ENCODE data around the gene PIP5K1C. TPM values are rescaled to one million over a fixed set of nuclear protein-coding genes. Genes with fewer than 3 reads are reported as not detected.

Gene PIP5K1C
- total RNA-seq (10 to 100 TPM; 11.3 to 41.7 (median 32.9) TPM), polyA plus RNA-seq (10 to 100 TPM in 1 of 2 donors, 1 to 10 TPM in 1; 6.0 to 23.3 TPM)
- long read RNA-seq, donor 1, partial matches to known transcripts = 10 of 32 reads
- long read RNA-seq, donor 1, other reads (novel, unspliced or antisense) = 20 of 32 reads
- long read RNA-seq, donor 2, full-length matches to known transcripts = 5 of 5 reads
- long read RNA-seq, donor 2, partial matches to known transcripts = 0 of 5 reads
- long read RNA-seq, donor 2, other reads (novel, unspliced or antisense) = 0 of 5 reads
- long read RNA-seq, donor 3, full-length matches to known transcripts = 15 of 65 reads
- long read RNA-seq, donor 3, partial matches to known transcripts = 13 of 65 reads
- long read RNA-seq, donor 3, other reads (novel, unspliced or antisense) = 37 of 65 reads

DNA sequence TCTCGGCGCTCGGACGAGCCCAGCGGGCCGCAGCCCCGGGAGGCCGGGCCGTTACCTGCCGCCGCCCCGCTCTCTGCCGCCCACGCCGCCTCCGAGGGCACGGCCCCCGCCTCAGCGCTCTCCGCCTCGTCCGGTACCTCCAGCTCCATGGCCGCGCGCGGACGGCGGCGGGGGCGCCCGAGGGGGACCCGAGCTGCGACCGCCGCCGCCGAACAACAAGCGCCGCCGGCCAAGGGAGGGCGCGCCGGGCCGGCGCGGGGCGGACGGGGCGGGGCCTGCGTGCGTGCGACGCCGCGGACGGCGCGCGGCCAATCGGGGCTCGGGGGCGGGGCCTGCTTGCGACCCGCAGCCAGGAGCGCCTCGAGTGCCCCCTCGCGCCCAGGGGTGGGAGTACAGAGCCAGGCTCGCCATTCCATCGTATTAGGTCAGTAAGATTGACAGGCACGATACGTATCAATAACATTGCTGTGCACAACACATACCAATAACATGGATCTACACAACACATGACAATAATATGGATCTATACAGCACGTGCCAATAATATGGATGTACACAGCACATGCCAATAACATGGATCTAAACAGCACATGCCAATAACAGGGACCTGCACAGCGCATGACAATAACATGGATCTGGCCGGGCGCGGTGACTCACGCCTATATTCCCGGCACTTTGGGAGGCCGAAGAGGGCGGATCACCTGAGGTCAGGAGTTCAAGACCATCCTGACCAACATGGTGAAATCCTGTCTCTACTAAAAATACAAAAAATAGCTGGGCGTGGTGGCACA, at the start of gene PIP5K1C:
Gene PIP5K1C (minus strand): TSS at position 227 of the 791 bp plus-strand sequence. CDS start 78 bp downstream, at position 149.
- no peaks in the 10 kb centered on the region for H3K36me3 ChIP-seq
- H3K27me3 ChIP-seq = no peaks in the 10 kb centered on the region
- 2 to 3% (median 3%) methylated on average over 55 to 80 of the region's 82 CpGs for WGBS, 3 donors
- H3K9me3 ChIP-seq = no peaks in the 10 kb centered on the region
- peak within 1 kb of the TSS; percentile 26 to 79 for H3K27ac ChIP-seq
- peak; percentile 40 for TF ChIP-seq POLR2A (IDR thresholded peaks at IDR 0.05)
- TF ChIP-seq EP300 (IDR thresholded peaks at IDR 0.05) = no peak
- peak; percentile 72 to 94 (median 93) for TF ChIP-seq CTCF (IDR thresholded peaks at IDR 0.05)
- peaks cover 12% of the 10 kb centered on the region for H3K4me1 ChIP-seq (ENCODE audit: insufficient read depth)
- peak; percentile 85 to 95 (median 93) for DNase-seq
- intact Hi-C loops (cut with DNase I) = loop anchor here in 3 of 4 donors (2.0 to 5.0 kb wide), 2 partner anchors 33 to 34 kb away; no protein-coding TSS in a partner anchor
- H3K4me3 ChIP-seq = peak within 1 kb of the TSS; percentile 88

DNA sequence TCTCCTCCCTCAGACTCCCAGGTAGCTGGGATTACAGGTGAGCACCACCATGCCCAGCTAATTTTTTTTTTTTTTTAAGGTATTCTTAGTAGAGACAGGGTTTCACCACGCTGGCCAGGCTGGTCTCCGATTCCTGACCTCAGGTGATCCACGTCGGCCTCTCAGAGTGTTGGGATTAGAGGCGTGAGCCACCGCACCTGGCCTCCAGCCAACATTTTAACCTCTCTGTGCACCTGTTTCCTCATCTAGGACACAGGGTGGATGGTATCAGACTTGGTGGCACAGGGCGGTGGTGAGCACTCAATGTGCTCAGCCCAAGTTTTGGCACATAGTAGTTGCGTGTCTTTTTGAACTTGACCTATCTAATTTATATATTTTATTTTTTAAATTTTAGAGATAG, 48.7 kb upstream of the PIP5K1C start:
- Histone ChIP-seq H3K27ac (no peak overlapping the region), H3K36me3 (no peaks in the 10 kb centered on the region), H3K4me3 (no peak overlapping the region), H3K27me3 (no peaks in the 10 kb centered on the region), H3K9me3 (no peaks in the 10 kb centered on the region), H3K4me1 (ENCODE audit: insufficient read depth) (no peaks in the 10 kb centered on the region)
- 71 to 78% (median 72%) methylated on average over 8 of the region's 8 CpGs for WGBS, 3 donors
- no peak for DNase-seq
- intact Hi-C loops (cut with DNase I) = no loop called here
- no peak for TF ChIP-seq CTCF (IDR thresholded peaks at IDR 0.05)
- no peak for TF ChIP-seq POLR2A (IDR thresholded peaks at IDR 0.05)
- no peak for TF ChIP-seq EP300 (IDR thresholded peaks at IDR 0.05)

DNA sequence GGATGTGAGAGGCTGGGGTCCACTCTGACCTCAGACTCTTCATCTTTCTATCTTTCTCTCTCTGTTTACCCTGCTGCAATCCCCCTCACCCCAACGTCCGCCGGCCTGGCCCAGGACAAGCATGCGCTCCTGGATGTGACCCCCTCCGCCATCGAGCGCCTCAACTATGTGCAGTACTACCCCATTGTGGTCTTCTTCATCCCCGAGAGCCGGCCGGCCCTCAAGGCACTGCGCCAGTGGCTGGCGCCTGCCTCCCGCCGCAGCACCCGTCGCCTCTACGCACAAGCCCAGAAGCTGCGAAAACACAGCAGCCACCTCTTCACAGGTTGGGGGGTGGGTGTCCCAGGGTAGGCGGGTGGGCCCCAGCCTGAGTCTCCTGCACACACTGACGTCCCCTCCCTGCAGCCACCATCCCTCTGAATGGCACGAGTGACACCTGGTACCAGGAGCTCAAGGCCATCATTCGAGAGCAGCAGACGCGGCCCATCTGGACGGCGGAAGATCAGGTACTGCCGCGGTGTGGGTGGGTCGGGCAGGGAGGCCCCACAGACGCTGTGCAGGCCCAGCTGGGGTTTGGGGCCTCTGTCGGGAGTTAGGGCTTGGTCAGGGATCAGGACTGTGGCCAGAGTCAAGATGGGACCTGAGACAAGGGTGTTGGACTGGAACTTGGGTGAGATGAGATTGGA, 46.2 kb upstream of the PIP5K1C start:
- 19 to 36% (median 20%) methylated on average over 31 of the region's 31 CpGs for WGBS, 3 donors
- H3K4me1 ChIP-seq (ENCODE audit: insufficient read depth) = no peaks in the 10 kb centered on the region
- H3K27ac ChIP-seq = no peak overlapping the region
- intact Hi-C loops (cut with DNase I) = no loop called here
- no peaks in the 10 kb centered on the region for H3K9me3 ChIP-seq
- H3K27me3 ChIP-seq = no peaks in the 10 kb centered on the region
- no peak overlapping the region for H3K4me3 ChIP-seq
- no peaks in the 10 kb centered on the region for H3K36me3 ChIP-seq
- no peak for TF ChIP-seq EP300 (IDR thresholded peaks at IDR 0.05)
- no peak for TF ChIP-seq CTCF (IDR thresholded peaks at IDR 0.05)
- no peak for TF ChIP-seq POLR2A (IDR thresholded peaks at IDR 0.05)
- no peak for DNase-seq

- no peaks in the 10 kb centered on the region for H3K4me1 ChIP-seq (ENCODE audit: insufficient read depth)
- H3K36me3 ChIP-seq = no peaks in the 10 kb centered on the region
- intact Hi-C loops (cut with DNase I) = no loop called here
- H3K27me3 ChIP-seq = no peaks in the 10 kb centered on the region
- 61 to 79% (median 62%) methylated on average over 8 of the region's 8 CpGs for WGBS, 3 donors
- TF ChIP-seq POLR2A (IDR thresholded peaks at IDR 0.05) (no peak), CTCF (IDR thresholded peaks at IDR 0.05) (no peak), EP300 (IDR thresholded peaks at IDR 0.05) (no peak)
- H3K27ac ChIP-seq = no peak overlapping the region
- no peaks in the 10 kb centered on the region for H3K9me3 ChIP-seq
- DNase-seq = no peak
- no peak overlapping the region for H3K4me3 ChIP-seq
These were observed 45.2 kb upstream of the PIP5K1C start for GRCh38 chr19:3745363-3746045.

Measured in ovary (tissue), 10 donors.